GM12878 (cell line): ENCODE results near the gene VARS2. TPM values are rescaled to one million over a fixed set of nuclear protein-coding genes. Genes with fewer than 3 reads are reported as not detected.

ENCODE experiments used
- ATAC-seq: fragments of 200-7000 bp; cut with Tn5 transposase; 3 replicates; pipeline ENCODE4 v1.9.1; 2020; ENCODE audit warnings: mild to moderate bottlenecking, moderate library complexity
- BruUV-seq: library from RNA; stranded (reverse); fragments of 400-500 nt; replicated peaks from 2 replicates; lab custom pipeline; 2021; lab: Mats Ljungman, UMichigan
- CTCF ChIA-PET: fragments of 300-600 bp; sonication (Branson Sonifier 250); formaldehyde crosslinking; extraction: SDS; loops from one replicate; lab custom pipeline; 2021; ENCODE audit warnings: inconsistent platforms; lab: Yijun Ruan, JAX
- POLR2A ChIA-PET: fragments of 350-600 bp; formaldehyde crosslinking; extraction: SDS; loops from one replicate; lab custom pipeline; 2021; ENCODE audit warnings: inconsistent platforms; lab: Charles Lee
- RAD21 ChIA-PET: fragments of 300-600 bp; sonication (Branson Sonifier 250); formaldehyde crosslinking; loops from one replicate; lab custom pipeline; 2023; ENCODE audit warnings: antibody characterized with exemption; ENCODE audit not compliant: unreplicated experiment; lab: Charles Lee
- SMC1A ChIA-PET: fragments of 300-600 bp; sonication (Branson Sonifier 250); formaldehyde crosslinking; loops from one replicate; lab custom pipeline; 2023; ENCODE audit not compliant: unreplicated experiment, uncharacterized antibody; lab: Charles Lee
- DNase-seq: peaks from one replicate; pipeline ENCODE4 v3.0.0-alpha.2; 2011; ENCODE audit warnings: low read depth, low spot score
- FAIRE-seq: peaks from 3 replicates; lab custom pipeline; 2011; peaks lifted over from hg19 to GRCh38; lab: Jason Lieb, UNC
- H2AFZ ChIP-seq: 2 replicates; pipeline ENCODE4 v1.6.0; 2011; ENCODE audit warnings: low read depth, low read length, control low read depth; ENCODE audit not compliant: control insufficient read depth
- H3K27ac ChIP-seq: 2 replicates; pipeline ENCODE4 v1.5.1; 2011; ENCODE audit warnings: control low read depth; ENCODE audit not compliant: control insufficient read depth, insufficient read depth
- H3K27me3 ChIP-seq, 2 experiments: replicated peaks in 1 of 2; 2 replicates each; pipeline versions ENCODE4 v1.6.0 to v1.6.1; 2011; ENCODE audit warnings: low read length in 1 of 2; ENCODE audit not compliant: control insufficient read depth in 2 of 2, insufficient read depth in 2 of 2
- H3K36me3 ChIP-seq, 2 experiments: 2 replicates each; pipeline ENCODE4 v1.5.1; 2011; ENCODE audit warnings: low read length in 1 of 2; ENCODE audit not compliant: control insufficient read depth in 2 of 2, insufficient read depth in 2 of 2
- H3K4me1 ChIP-seq: 2 replicates; pipeline ENCODE4 v1.6.1; 2011; ENCODE audit warnings: mild to moderate bottlenecking, low read length, moderate library complexity, mixed read lengths; ENCODE audit not compliant: control insufficient read depth, insufficient read depth
- H3K4me2 ChIP-seq: 2 replicates; pipeline ENCODE4 v1.6.0; 2011; ENCODE audit warnings: control low read depth; ENCODE audit not compliant: control insufficient read depth, insufficient read depth
- H3K4me3 ChIP-seq: fragments of 200-600 bp; sonication (generic); 2 replicates; pipeline ENCODE4 v1.5.1; 2016
- H3K79me2 ChIP-seq: 2 replicates; pipeline ENCODE4 v1.6.0; 2011; ENCODE audit warnings: low read length; ENCODE audit not compliant: control insufficient read depth, insufficient read depth
- H3K9ac ChIP-seq: 2 replicates; pipeline ENCODE4 v1.8.0; 2011; ENCODE audit warnings: low read length, control low read depth, mixed read lengths; ENCODE audit not compliant: control insufficient read depth, insufficient read depth
- H3K9me3 ChIP-seq: replicated peaks from 3 replicates; pipeline ENCODE4 v1.5.1; 2011; ENCODE audit warnings: mild to moderate bottlenecking, low read length; ENCODE audit not compliant: control insufficient read depth, insufficient read depth
- H4K20me1 ChIP-seq: 2 replicates; pipeline ENCODE4 v1.6.0; 2011; ENCODE audit not compliant: control insufficient read depth, insufficient read depth
- ATF7 ChIP-seq: fragments of 450-650 bp; IDR thresholded peaks from 2 replicates; pipeline ENCODE4 v1.6.1; 2016; ENCODE audit warnings: low read depth, mild to moderate bottlenecking
- BCL3 ChIP-seq: IDR thresholded peaks from 2 replicates; pipeline ENCODE4 v1.6.1; 2011; ENCODE audit warnings: borderline replicate concordance, low read depth, mild to moderate bottlenecking, moderate library complexity, low read length; ENCODE audit not compliant: insufficient read depth, poor library complexity, severe bottlenecking
- E2F4 ChIP-seq: IDR thresholded peaks from 2 replicates; pipeline ENCODE4 v1.6.1; 2012; ENCODE audit warnings: low read depth, low read length, improper control_type of control experiment
- ESRRA ChIP-seq: IDR thresholded peaks from 2 replicates; pipeline ENCODE4 v1.6.1; 2012; ENCODE audit warnings: mild to moderate bottlenecking, low read length, improper control_type of control experiment
- FOXK2 ChIP-seq: fragments of 450-650 bp; IDR thresholded peaks from 2 replicates; pipeline ENCODE4 v1.6.1; 2017; ENCODE audit warnings: mild to moderate bottlenecking, moderate library complexity
- HDGF ChIP-seq: fragments of 450-650 bp; IDR thresholded peaks from 2 replicates; pipeline ENCODE4 v1.6.1; 2016; ENCODE audit warnings: antibody characterized with exemption
- IRF3 ChIP-seq: fragments of 450-650 bp; IDR thresholded peaks from 2 replicates; pipeline ENCODE4 v1.6.1; 2014; ENCODE audit warnings: mild to moderate bottlenecking
- KLF5 ChIP-seq: fragments of 450-650 bp; IDR thresholded peaks from 2 replicates; pipeline ENCODE4 v1.6.1; 2014; ENCODE audit warnings: mild to moderate bottlenecking; ENCODE audit not compliant: partially characterized antibody
- RUNX3 ChIP-seq: IDR thresholded peaks from 2 replicates; pipeline ENCODE4 v1.6.1; 2012; ENCODE audit warnings: low read length, inconsistent platforms
- SP1 ChIP-seq: IDR thresholded peaks from one replicate; pipeline ENCODE4 v1.6.1; 2011; ENCODE audit warnings: low read depth, low read length
- SUPT20H ChIP-seq: IDR thresholded peaks from 2 replicates; pipeline ENCODE4 v1.6.1; 2011; ENCODE audit warnings: low read depth, mild to moderate bottlenecking, low read length, moderate library complexity, borderline replicate concordance; ENCODE audit not compliant: control insufficient read depth
- TCF7 ChIP-seq: IDR thresholded peaks from 2 replicates; pipeline ENCODE4 v1.6.1; 2014; ENCODE audit warnings: antibody characterized with exemption, borderline replicate concordance
- WGBS: methylation state at CpG from one replicate; pipeline ENCODE4 v1.1.6; 2016; ENCODE audit warnings: low lambda C conversion rate; ENCODE audit not compliant: insufficient replicate concordance, insufficient coverage; ENCODE audit errors: missing lambda C conversion rate; 5-methylcytosine and 5-hydroxymethylcytosine counted together
- in situ Hi-C: fragments of 300-500 bp; cut with MboI; formaldehyde crosslinking; loops from 9 replicates; pipeline ENCODE4 v1.14.3; 2018; ENCODE audit warnings: mixed read lengths
- intact Hi-C: fragments of 100-400 bp; cut with micrococcal nuclease; formaldehyde crosslinking; loops from one replicate; pipeline ENCODE4 v1.14.2; 2022; ENCODE audit not compliant: unreplicated experiment
- polyA plus RNA-seq, 11 experiments: library from polyadenylated mRNA; depleted of rRNA in 4 of 11; unstranded in 6 of 11; stranded (reverse) in 5 of 11; fragments of >200 nt; fragmentation: Nextera tagmentation in 4 of 11; fragmentation: Illumina TruSeq in 1 of 11; extraction: Ambion mirVana in 4 of 11; extraction: Trizol in 1 of 11; gene quantifications; 1 replicate in 1 of 11; 2 replicates in 10 of 11; pipeline versions ENCODE4 v1.2.1 to v1.2.3, GENCODE V29; 2011 to 2016; ENCODE audit warnings: inconsistent platforms in 2 of 11, missing spikeins in 2 of 11, low read depth in 1 of 11
- total RNA-seq, 4 experiments: library from RNA; depleted of rRNA in 3 of 4; stranded (reverse); fragments of >200 nt in 3 of 4; fragmentation: Illumina TruSeq in 1 of 4; extraction: Trizol in 1 of 4; gene quantifications; 2 replicates each; pipeline versions ENCODE4 v1.2.1 to v1.2.3, GENCODE V29; 2013 to 2021

VARS2 gene
- total and polyA plus RNA-seq, 10 of the 15 experiments (the other 5 are each of a cell fraction or from before 2014, with no cell fraction given), result 3.8 to 70.7 (median 49.1) TPM

- TF ChIP-seq E2F4 (no peak), IRF3 (no peak), TCF7 (no peak), ESRRA (no peak), HDGF (no peak)
These were observed 18.8 kb downstream of the VARS2 start (continued) for GRCh38 chr6:30932665-30933365.

- intact Hi-C loops (no loop called here), in situ Hi-C loops (no loop called here)
- H4K20me1 ChIP-seq, result no peaks in the 10 kb centered on the region
- H3K36me3 ChIP-seq, result no peaks in the 10 kb centered on the region
- WGBS, result 2% methylated on average over 3 of the region's 3 CpGs
- ChIA-PET POLR2A (interaction anchor here (0.6 kb wide), 1 partner anchor 8 kb away, joined by 7 read pairs; no protein-coding TSS in a partner anchor), SMC1A (interaction anchor here (0.6 kb wide), 1 partner anchor 47 kb away, joined by 3 read pairs; no protein-coding TSS in a partner anchor), CTCF (interaction anchor here (0.9 kb wide), 1 partner anchor 146 kb away, joined by 5 read pairs; no protein-coding TSS in a partner anchor), RAD21 (interaction anchor here (0.6 kb wide), 1 partner anchor 206 kb away, joined by 3 read pairs; no protein-coding TSS in a partner anchor)
- ATAC-seq (no peak), DNase-seq (no peak), FAIRE-seq (no peak)
- no peak overlapping the region for H3K4me3 ChIP-seq
- TF ChIP-seq SP1 (no peak), BCL3 (no peak), KLF5 (no peak), SUPT20H (no peak), RUNX3 (no peak), FOXK2 (no peak), ATF7 (no peak)
- BruUV-seq, result no TSS peak
- H3K79me2 ChIP-seq, result no peaks in the 10 kb centered on the region
- peaks cover 0 to 2% of the 10 kb centered on the region in 2 experiments; a peak in 1 of 4 replicates for H3K27me3 ChIP-seq
- no peak overlapping the region for H3K9ac ChIP-seq
- H3K9me3 ChIP-seq, result no peaks in the 10 kb centered on the region
- no peak overlapping the region for H2AFZ ChIP-seq
- no peak overlapping the region for H3K4me2 ChIP-seq
- no peaks in the 10 kb centered on the region for H3K4me1 ChIP-seq
- H3K27ac ChIP-seq, result no peak overlapping the region
These were observed 21.0 kb downstream of the VARS2 start for GRCh38 chr6:30935018-30935417.
